ENCODE results near the gene FLT1. TPM values are rescaled to one million over a fixed set of nuclear protein-coding genes. Genes with fewer than 3 reads are reported as not detected.

Gene FLT1
- total RNA-seq, 3 donors from 2014 or later: 17.0 to 44.6 (median 29.0) TPM

- intact Hi-C loops (cut with DNase I; ENCODE audit: low total_unique reads): no loop called here
- Histone ChIP-seq H3K4me1 (no peaks in the 10 kb centered on the region), H3K27ac (no peak overlapping the region), H3K27me3 (peaks cover 0 to 43% of the 10 kb centered on the region in 2 donors), H3K36me3 (no peaks in the 10 kb centered on the region), H3K9me3 (no peaks in the 10 kb centered on the region), H3K4me3 (no peak overlapping the region)
- no peak for DNase-seq (ENCODE audit: low spot score in 2 of 2)
- TF ChIP-seq POLR2A (IDR thresholded peaks at IDR 0.05) (no peak), POLR2AphosphoS5 (IDR thresholded peaks at IDR 0.05) (no peak)
- TF ChIP-seq, protein P1, sequence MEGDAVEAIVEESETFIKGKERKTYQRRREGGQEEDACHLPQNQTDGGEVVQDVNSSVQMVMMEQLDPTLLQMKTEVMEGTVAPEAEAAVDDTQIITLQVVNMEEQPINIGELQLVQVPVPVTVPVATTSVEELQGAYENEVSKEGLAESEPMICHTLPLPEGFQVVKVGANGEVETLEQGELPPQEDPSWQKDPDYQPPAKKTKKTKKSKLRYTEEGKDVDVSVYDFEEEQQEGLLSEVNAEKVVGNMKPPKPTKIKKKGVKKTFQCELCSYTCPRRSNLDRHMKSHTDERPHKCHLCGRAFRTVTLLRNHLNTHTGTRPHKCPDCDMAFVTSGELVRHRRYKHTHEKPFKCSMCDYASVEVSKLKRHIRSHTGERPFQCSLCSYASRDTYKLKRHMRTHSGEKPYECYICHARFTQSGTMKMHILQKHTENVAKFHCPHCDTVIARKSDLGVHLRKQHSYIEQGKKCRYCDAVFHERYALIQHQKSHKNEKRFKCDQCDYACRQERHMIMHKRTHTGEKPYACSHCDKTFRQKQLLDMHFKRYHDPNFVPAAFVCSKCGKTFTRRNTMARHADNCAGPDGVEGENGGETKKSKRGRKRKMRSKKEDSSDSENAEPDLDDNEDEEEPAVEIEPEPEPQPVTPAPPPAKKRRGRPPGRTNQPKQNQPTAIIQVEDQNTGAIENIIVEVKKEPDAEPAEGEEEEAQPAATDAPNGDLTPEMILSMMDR (IDR thresholded peaks at IDR 0.05): no peak
Measured at GRCh38 chr13:28488376-28489005, 6.4 kb downstream of the FLT1 start.

- DNase-seq (ENCODE audit: low spot score in 2 of 2): no peak
- intact Hi-C loops (cut with DNase I; ENCODE audit: low total_unique reads): no loop called here
- Histone ChIP-seq H3K27me3 (peaks cover 0 to 18% of the 10 kb centered on the region in 2 donors), H3K27ac (no peak overlapping the region), H3K36me3 (no peaks in the 10 kb centered on the region), H3K4me3 (no peak overlapping the region), H3K4me1 (no peaks in the 10 kb centered on the region), H3K9me3 (no peaks in the 10 kb centered on the region)
- TF ChIP-seq POLR2A (IDR thresholded peaks at IDR 0.05) (no peak), POLR2AphosphoS5 (IDR thresholded peaks at IDR 0.05) (no peak)
- TF ChIP-seq, protein P1 (IDR thresholded peaks at IDR 0.05): no peak
Measured at GRCh38 chr13:28485996-28486543, 8.9 kb downstream of the FLT1 start.

GRCh38 chr13:28485551-28485950, 9.4 kb downstream of the FLT1 start:
- no peak overlapping the region for H3K27ac ChIP-seq
- H3K4me1 ChIP-seq: no peaks in the 10 kb centered on the region
- peaks cover 0 to 13% of the 10 kb centered on the region in 2 donors for H3K27me3 ChIP-seq
- intact Hi-C loops (cut with DNase I; ENCODE audit: low total_unique reads): no loop called here
- DNase-seq (ENCODE audit: low spot score in 2 of 2): no peak
- TF ChIP-seq POLR2A (IDR thresholded peaks at IDR 0.05): no peak
- no peaks in the 10 kb centered on the region for H3K9me3 ChIP-seq
- no peaks in the 10 kb centered on the region for H3K36me3 ChIP-seq
- H3K4me3 ChIP-seq: no peak overlapping the region

DNA sequence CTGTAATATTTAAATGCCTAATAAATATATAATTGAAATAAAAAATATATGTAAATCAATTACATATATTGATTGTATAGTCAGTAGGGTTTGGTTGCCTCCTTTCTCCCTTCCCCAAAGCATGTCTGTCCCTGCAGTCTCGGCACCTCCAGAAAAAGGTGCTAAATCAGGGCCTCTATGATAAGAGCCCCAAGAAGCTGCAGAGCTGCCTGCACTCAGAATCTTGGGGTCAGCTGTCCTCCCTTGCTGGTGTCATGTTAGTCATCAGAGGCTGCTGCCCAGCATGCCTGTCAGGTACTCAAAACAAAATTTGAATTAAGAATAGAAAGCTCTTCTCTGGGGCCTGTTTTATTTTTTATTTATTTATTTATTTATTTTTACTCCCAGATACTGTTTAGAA, 9.8 kb downstream of the FLT1 start:
- Histone ChIP-seq H3K4me1 (no peaks in the 10 kb centered on the region), H3K9me3 (no peaks in the 10 kb centered on the region), H3K27me3 (peaks cover 0 to 9% of the 10 kb centered on the region in 2 donors), H3K27ac (no peak overlapping the region), H3K36me3 (no peaks in the 10 kb centered on the region), H3K4me3 (no peak overlapping the region)
- TF ChIP-seq, protein P1 (IDR thresholded peaks at IDR 0.05): no peak
- TF ChIP-seq POLR2A (IDR thresholded peaks at IDR 0.05): no peak
- no peak for TF ChIP-seq POLR2AphosphoS5 (IDR thresholded peaks at IDR 0.05)
- intact Hi-C loops (cut with DNase I; ENCODE audit: low total_unique reads): no loop called here
- DNase-seq (ENCODE audit: low spot score in 2 of 2): no peak

- TF ChIP-seq POLR2AphosphoS5 (IDR thresholded peaks at IDR 0.05): no peak
- intact Hi-C loops (cut with DNase I; ENCODE audit: low total_unique reads): no loop called here
- no peaks in the 10 kb centered on the region for H3K36me3 ChIP-seq
- H3K4me1 ChIP-seq: no peaks in the 10 kb centered on the region
- no peaks in the 10 kb centered on the region for H3K9me3 ChIP-seq
- H3K4me3 ChIP-seq: no peak overlapping the region
- peaks cover 0 to 4% of the 10 kb centered on the region in 2 donors for H3K27me3 ChIP-seq
- DNase-seq (ENCODE audit: low spot score in 2 of 2): no peak
- H3K27ac ChIP-seq: no peak overlapping the region
Measured at GRCh38 chr13:28483313-28483931, 11.5 kb downstream of the FLT1 start.

- Histone ChIP-seq H3K4me3 (no peak overlapping the region), H3K4me1 (no peaks in the 10 kb centered on the region), H3K27ac (no peak overlapping the region), H3K36me3 (no peaks in the 10 kb centered on the region), H3K27me3 (no peaks in the 10 kb centered on the region), H3K9me3 (no peaks in the 10 kb centered on the region)
- intact Hi-C loops (cut with DNase I; ENCODE audit: low total_unique reads): no loop called here
- no peak for DNase-seq (ENCODE audit: low spot score in 2 of 2)
- no peak for TF ChIP-seq POLR2AphosphoS5 (IDR thresholded peaks at IDR 0.05)
- TF ChIP-seq, protein P1 (IDR thresholded peaks at IDR 0.05): no peak
- no peak for TF ChIP-seq POLR2A (IDR thresholded peaks at IDR 0.05)
Measured at GRCh38 chr13:28479005-28479404, 15.9 kb downstream of the FLT1 start.

Measured in breast epithelium (tissue), 4 donors.